Naive thymus-derived CD4-positive, alpha-beta T cell (primary cell): Measurements from ENCODE around the gene FHAD1. TPM values are rescaled to one million over a fixed set of nuclear protein-coding genes. Genes with fewer than 3 reads are reported as not detected.

Experiments used
- ATAC-seq: fragments of 150-1000 bp; cut with Tn5 transposase; 2 replicates; pipeline ENCODE4 v1.10.0; 2021; ENCODE audit warnings: mild to moderate bottlenecking, moderate library complexity
- CTCF ChIA-PET: fragments of 350-600 bp; sonication (Branson Sonifier 250); formaldehyde crosslinking; loops from one replicate; lab custom pipeline; 2021; ENCODE audit warnings: antibody characterized with exemption; lab: Charles Lee
- POLR2A ChIA-PET: fragments of 350-600 bp; sonication (Branson Sonifier 250); formaldehyde crosslinking; loops from one replicate; lab custom pipeline; 2021; ENCODE audit warnings: antibody characterized with exemption, inconsistent platforms; lab: Charles Lee
- DNase-seq, 9 donors: peaks; one replicate each; pipeline versions ENCODE4 v3.0.0 to v3.0.0-alpha.2; 2020 to 2022; ENCODE audit warnings: mixed read lengths in 1 of 9
- H3K27ac ChIP-seq: one replicate; pipeline ENCODE4 v1.7.0; 2013; ENCODE audit warnings: mild to moderate bottlenecking, low read depth, low read length, moderate library complexity
- H3K27me3 ChIP-seq, 2 donors: one replicate each; pipeline ENCODE4 v1.7.0; 2013; ENCODE audit warnings: low read length in 2 of 2, mild to moderate bottlenecking in 2 of 2, moderate library complexity in 2 of 2; ENCODE audit not compliant: control insufficient read depth in 2 of 2, insufficient read depth in 2 of 2
- H3K36me3 ChIP-seq, 3 experiments: 1 replicate in 2 of 3; 2 replicates in 1 of 3; pipeline ENCODE4 v1.7.0; 2013; ENCODE audit warnings: low read length in 3 of 3, mild to moderate bottlenecking in 3 of 3, moderate library complexity in 1 of 3; ENCODE audit not compliant: insufficient read depth in 3 of 3, control insufficient read depth in 2 of 3
- H3K4me1 ChIP-seq, 2 donors: one replicate each; pipeline ENCODE4 v1.7.0; 2013; ENCODE audit warnings: low read length in 2 of 2, mild to moderate bottlenecking in 2 of 2, moderate library complexity in 1 of 2; ENCODE audit not compliant: control insufficient read depth in 2 of 2, insufficient read depth in 2 of 2
- H3K4me3 ChIP-seq: 2 replicates; pipeline ENCODE4 v1.7.0; 2013; ENCODE audit warnings: mild to moderate bottlenecking, low read length
- H3K9me3 ChIP-seq, 3 experiments: 1 replicate in 2 of 3; 2 replicates in 1 of 3; pipeline ENCODE4 v1.7.0; 2013; ENCODE audit warnings: low read length in 3 of 3; ENCODE audit not compliant: control insufficient read depth in 2 of 3
- H3K27ac Mint-ChIP-seq, 9 donors: one replicate each; pipeline ENCODE4 v1.8.0; 2020 to 2022; ENCODE audit warnings: mixed read lengths in 9 of 9, mild to moderate bottlenecking in 8 of 9, moderate library complexity in 5 of 9, inconsistent platforms in 2 of 9
- H3K27me3 Mint-ChIP-seq, 5 donors: one replicate each; pipeline ENCODE4 v1.8.0; 2021 to 2022; ENCODE audit warnings: mixed read lengths in 5 of 5, mild to moderate bottlenecking in 1 of 5
- H3K36me3 Mint-ChIP-seq, 5 donors: one replicate each; pipeline ENCODE4 v1.8.0; 2020 to 2022; ENCODE audit warnings: mixed read lengths in 5 of 5, mild to moderate bottlenecking in 3 of 5, inconsistent platforms in 1 of 5
- H3K4me1 Mint-ChIP-seq, 7 donors: one replicate each; pipeline ENCODE4 v1.8.0; 2020 to 2022; ENCODE audit warnings: mixed read lengths in 7 of 7, mild to moderate bottlenecking in 3 of 7, inconsistent platforms in 1 of 7
- H3K4me3 Mint-ChIP-seq, 10 donors: one replicate each; pipeline ENCODE4 v1.8.0; 2020 to 2022; ENCODE audit warnings: mild to moderate bottlenecking in 10 of 10, mixed read lengths in 10 of 10, moderate library complexity in 6 of 10, inconsistent platforms in 2 of 10
- H3K9me3 Mint-ChIP-seq, 11 donors: one replicate each; pipeline ENCODE4 v1.8.0; 2020 to 2022; ENCODE audit warnings: mixed read lengths in 11 of 11, mild to moderate bottlenecking in 4 of 11, inconsistent platforms in 1 of 11, moderate library complexity in 1 of 11
- intact Hi-C, 2 donors: fragments of 100-400 bp; cut with micrococcal nuclease; formaldehyde crosslinking; loops; one replicate each; pipeline ENCODE4 v1.15.1; 2023
- polyA plus RNA-seq, 2 donors: library from polyadenylated mRNA; unstranded; fragments of 300-500 nt; fragmentation: Illumina TruSeq; gene quantifications; one replicate each; pipeline ENCODE4 v1.2.3, GENCODE V29; 2021
- total RNA-seq, 6 experiments: library from RNA in 5 of 6; stranded (reverse) in 5 of 6; gene quantifications; 1 replicate in 5 of 6; 2 replicates in 1 of 6; pipeline ENCODE4 v1.2.3 and lab custom pipeline; 2021 to 2026

Gene FHAD1
- total and polyA plus RNA-seq, 7 experiments from 2014 or later = 0.19 to 1.1 TPM; not detected in 5

GRCh38 chr1:15354580-15354965 lies 107.5 kb downstream of the FHAD1 start:
- ChIA-PET CTCF (no interaction called here), POLR2A (no interaction called here)
- Histone ChIP-seq H3K36me3 (no peaks in the 10 kb centered on the region), H3K4me1 (peaks cover 0 to 10% of the 10 kb centered on the region in 2 donors), H3K27me3 (no peaks in the 10 kb centered on the region), H3K4me3 (no peak overlapping the region), H3K27ac (no peak overlapping the region), H3K9me3 (no peaks in the 10 kb centered on the region)
- Mint-ChIP-seq H3K4me1 (peaks cover 0 to 23% (median 0%) of the 10 kb centered on the region in 7 donors), H3K27ac (no peak overlapping the region), H3K27me3 (peaks cover 0 to 17% (median 9%) of the 10 kb centered on the region in 5 donors), H3K9me3 (peaks cover 0 to 2% (median 0%) of the 10 kb centered on the region in 11 donors), H3K4me3 (no peak overlapping the region), H3K36me3 (no peaks in the 10 kb centered on the region)
- intact Hi-C loops = no loop called here
- DNase-seq = no peak
- ATAC-seq = no peak

DNA sequence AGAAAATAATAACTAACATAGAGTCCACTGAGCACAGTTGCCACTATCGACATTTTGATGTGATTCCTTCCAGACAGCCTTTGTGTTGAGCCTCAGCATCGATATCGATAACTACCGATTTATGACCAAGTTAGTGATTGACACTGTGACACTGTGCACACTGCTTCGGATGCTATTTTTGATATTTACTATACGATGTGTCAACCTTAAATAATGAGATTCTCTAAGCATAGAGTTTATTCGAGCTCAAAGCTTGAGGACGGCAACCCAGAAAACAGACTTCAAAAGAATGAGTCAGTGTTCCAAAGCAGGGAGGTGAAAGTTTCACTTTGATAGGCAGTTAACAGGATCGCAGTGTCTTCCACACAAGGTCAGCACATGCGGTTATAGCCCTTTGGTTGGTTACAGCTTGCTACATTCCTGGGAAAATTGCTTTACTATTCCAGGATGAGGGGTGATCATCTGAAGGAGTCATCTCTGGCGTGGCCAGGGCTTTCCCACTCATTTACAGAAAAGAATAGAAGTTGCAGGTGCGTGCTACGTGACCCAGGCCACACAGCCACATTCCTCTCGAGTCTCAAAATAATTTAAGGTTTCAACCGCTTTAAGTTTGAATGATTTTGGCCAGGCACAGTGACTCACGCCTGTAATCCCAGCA lies 109.1 kb downstream of the FHAD1 start:
- H3K36me3 Mint-ChIP-seq = no peaks in the 10 kb centered on the region
- H3K4me1 Mint-ChIP-seq = peaks cover 0 to 23% (median 0%) of the 10 kb centered on the region in 7 donors
- ChIA-PET POLR2A (no interaction called here), CTCF (interaction anchor here (0.5 kb wide), 1 partner anchor 229 kb away, joined by 4 read pairs; no protein-coding TSS in a partner anchor)
- Histone ChIP-seq H3K27me3 (no peaks in the 10 kb centered on the region), H3K36me3 (no peaks in the 10 kb centered on the region), H3K4me1 (peaks cover 0 to 10% of the 10 kb centered on the region in 2 donors), H3K4me3 (no peak overlapping the region), H3K9me3 (no peaks in the 10 kb centered on the region), H3K27ac (no peak overlapping the region)
- peaks cover 0 to 17% (median 9%) of the 10 kb centered on the region in 5 donors for H3K27me3 Mint-ChIP-seq
- no peak for ATAC-seq
- no peak overlapping the region for H3K27ac Mint-ChIP-seq
- peaks cover 0 to 2% (median 0%) of the 10 kb centered on the region in 11 donors for H3K9me3 Mint-ChIP-seq
- DNase-seq = no peak
- intact Hi-C loops = no loop called here
- H3K4me3 Mint-ChIP-seq = no peak overlapping the region

GRCh38 chr1:15357612-15358207 lies 110.7 kb downstream of the FHAD1 start:
- Histone ChIP-seq H3K4me1 (peaks cover 0 to under 1% of the 10 kb centered on the region in 2 donors), H3K4me3 (no peak overlapping the region), H3K27me3 (no peaks in the 10 kb centered on the region), H3K36me3 (no peaks in the 10 kb centered on the region), H3K9me3 (no peaks in the 10 kb centered on the region), H3K27ac (no peak overlapping the region)
- Mint-ChIP-seq H3K9me3 (no peaks in the 10 kb centered on the region), H3K4me1 (peaks cover 0 to 9% (median 0%) of the 10 kb centered on the region in 7 donors), H3K36me3 (no peaks in the 10 kb centered on the region), H3K27ac (no peak overlapping the region), H3K27me3 (peaks cover 0 to 17% (median 1%) of the 10 kb centered on the region in 5 donors), H3K4me3 (no peak overlapping the region)
- ATAC-seq (no peak), DNase-seq (no peak)
- CTCF ChIA-PET = no interaction called here
- intact Hi-C loops = no loop called here
- POLR2A ChIA-PET = no interaction called here

DNA sequence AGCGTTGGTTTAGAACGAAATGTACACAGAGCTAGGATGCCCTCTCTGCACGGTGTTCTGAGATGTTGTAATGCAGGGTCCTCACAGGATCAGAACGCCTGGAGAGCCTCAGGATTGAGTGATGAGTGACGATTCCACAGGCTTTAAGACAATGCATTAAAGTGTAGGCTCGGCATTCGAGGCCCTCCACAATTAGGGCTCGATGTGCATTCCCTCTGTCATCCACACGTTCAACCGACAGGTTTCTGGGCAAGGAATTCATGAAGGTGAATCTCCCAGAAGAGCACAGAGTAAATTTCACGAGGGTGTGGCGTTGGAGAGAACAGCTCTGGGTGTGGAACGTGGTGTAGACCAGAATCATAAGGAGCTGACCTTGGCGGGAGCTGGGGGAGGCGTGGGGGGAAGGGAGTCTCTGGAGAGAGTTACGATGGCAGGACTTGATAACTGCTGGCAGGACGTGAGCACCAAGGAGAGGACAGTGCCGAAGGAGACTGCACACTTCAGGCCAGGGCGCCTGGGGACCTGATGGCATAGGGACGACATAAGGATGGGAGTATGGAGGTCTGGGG lies 111.6 kb downstream of the FHAD1 start:
- no peaks in the 10 kb centered on the region for H3K4me1 ChIP-seq
- no peak overlapping the region for H3K27ac Mint-ChIP-seq
- H3K9me3 ChIP-seq = no peaks in the 10 kb centered on the region
- ChIA-PET POLR2A (interaction anchor here (0.8 kb wide), 1 partner anchor 714 kb away, joined by 3 read pairs; no protein-coding TSS in a partner anchor), CTCF (no interaction called here)
- no peaks in the 10 kb centered on the region for H3K27me3 ChIP-seq
- DNase-seq (no peak), ATAC-seq (no peak)
- no peak overlapping the region for H3K4me3 Mint-ChIP-seq
- H3K9me3 Mint-ChIP-seq = no peaks in the 10 kb centered on the region
- peaks cover 0 to 24% (median 0%) of the 10 kb centered on the region in 5 donors for H3K27me3 Mint-ChIP-seq
- intact Hi-C loops = no loop called here
- H3K36me3 ChIP-seq = no peaks in the 10 kb centered on the region
- H3K4me1 Mint-ChIP-seq = peaks cover 0 to 5% (median 0%) of the 10 kb centered on the region in 7 donors
- H3K4me3 ChIP-seq = no peak overlapping the region
- no peak overlapping the region for H3K27ac ChIP-seq
- H3K36me3 Mint-ChIP-seq = no peaks in the 10 kb centered on the region

DNA sequence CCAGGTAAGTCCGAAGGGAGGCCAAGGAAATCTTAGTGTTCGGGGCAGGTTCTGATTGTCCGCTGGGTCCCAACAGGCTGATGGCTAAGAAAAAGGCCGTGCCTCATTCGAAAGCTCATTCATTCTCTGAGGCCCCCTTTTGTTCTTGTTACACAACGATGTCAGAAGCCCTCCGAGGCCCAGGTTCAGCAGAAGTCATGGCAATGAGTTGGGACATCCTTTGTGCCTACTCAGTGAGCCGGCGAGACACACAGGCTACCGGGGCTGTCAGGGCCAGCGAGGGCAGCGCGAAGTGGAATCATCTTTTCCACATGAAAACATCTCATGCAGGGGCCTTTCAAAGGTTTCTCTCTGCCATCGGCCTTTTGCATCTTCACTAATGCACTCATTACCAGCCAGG lies 113.7 kb downstream of the FHAD1 start:
- Histone ChIP-seq H3K4me1 (no peaks in the 10 kb centered on the region), H3K9me3 (no peaks in the 10 kb centered on the region), H3K36me3 (no peaks in the 10 kb centered on the region), H3K27me3 (no peaks in the 10 kb centered on the region), H3K4me3 (no peak overlapping the region), H3K27ac (no peak overlapping the region)
- ATAC-seq = no peak
- POLR2A ChIA-PET = no interaction called here
- intact Hi-C loops = loop anchor here in 1 of 2 donors (5.0 kb wide), 1 partner anchor 38 kb away; no protein-coding TSS in a partner anchor
- CTCF ChIA-PET = no interaction called here
- H3K27me3 Mint-ChIP-seq = peaks cover 0 to 32% (median 0%) of the 10 kb centered on the region in 5 donors
- no peaks in the 10 kb centered on the region for H3K9me3 Mint-ChIP-seq
- H3K36me3 Mint-ChIP-seq = no peaks in the 10 kb centered on the region
- no peak overlapping the region for H3K4me3 Mint-ChIP-seq
- peaks cover 0 to 5% (median 0%) of the 10 kb centered on the region in 7 donors for H3K4me1 Mint-ChIP-seq
- DNase-seq = no peak
- H3K27ac Mint-ChIP-seq = no peak overlapping the region

GRCh38 chr1:15362096-15362736 lies 115.2 kb downstream of the FHAD1 start:
- no peak overlapping the region for H3K27ac Mint-ChIP-seq
- no peak for ATAC-seq
- CTCF ChIA-PET = no interaction called here
- no peaks in the 10 kb centered on the region for H3K36me3 Mint-ChIP-seq
- Histone ChIP-seq H3K27me3 (no peaks in the 10 kb centered on the region), H3K4me3 (no peak overlapping the region), H3K36me3 (no peaks in the 10 kb centered on the region), H3K27ac (no peak overlapping the region), H3K9me3 (no peaks in the 10 kb centered on the region), H3K4me1 (no peaks in the 10 kb centered on the region)
- no peak overlapping the region for H3K4me3 Mint-ChIP-seq
- H3K4me1 Mint-ChIP-seq = peaks cover 0 to 4% (median 0%) of the 10 kb centered on the region in 7 donors
- no peak for DNase-seq
- H3K27me3 Mint-ChIP-seq = peaks cover 0 to 32% (median 0%) of the 10 kb centered on the region in 5 donors
- intact Hi-C loops = loop anchor here in 1 of 2 donors (5.0 kb wide), 1 partner anchor 40 kb away; no protein-coding TSS in a partner anchor
- POLR2A ChIA-PET = no interaction called here
- H3K9me3 Mint-ChIP-seq = no peaks in the 10 kb centered on the region
